NCI-H2227 (cell line): ENCODE results near the gene KTN1.

Experiments
- DNase-seq: peaks from one replicate; lab custom pipeline; 2025; ENCODE audit not compliant: unreplicated experiment; lab: John Stamatoyannopoulos, UW

The KTN1 gene

DNA sequence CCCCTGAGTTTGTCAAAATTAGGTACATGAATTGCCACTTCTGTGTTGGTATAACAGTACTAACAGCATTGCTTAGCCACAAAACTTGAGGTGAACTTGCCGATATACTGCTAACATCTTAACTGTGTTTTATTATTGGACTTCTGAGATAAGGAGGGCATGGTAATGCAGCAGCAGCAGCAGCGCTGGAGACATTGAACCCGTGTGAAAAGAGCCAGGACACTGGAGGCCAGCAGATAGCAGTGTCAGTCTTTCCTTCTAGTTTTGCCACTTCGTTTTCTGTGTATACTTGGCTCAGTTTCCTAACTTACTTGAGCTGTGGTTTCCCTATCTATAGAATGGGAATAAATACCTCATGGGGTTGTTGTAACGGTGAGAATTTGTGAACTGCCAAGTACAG, 82.7 kb downstream of the KTN1 start:
- DNase-seq, result no peak

DNA sequence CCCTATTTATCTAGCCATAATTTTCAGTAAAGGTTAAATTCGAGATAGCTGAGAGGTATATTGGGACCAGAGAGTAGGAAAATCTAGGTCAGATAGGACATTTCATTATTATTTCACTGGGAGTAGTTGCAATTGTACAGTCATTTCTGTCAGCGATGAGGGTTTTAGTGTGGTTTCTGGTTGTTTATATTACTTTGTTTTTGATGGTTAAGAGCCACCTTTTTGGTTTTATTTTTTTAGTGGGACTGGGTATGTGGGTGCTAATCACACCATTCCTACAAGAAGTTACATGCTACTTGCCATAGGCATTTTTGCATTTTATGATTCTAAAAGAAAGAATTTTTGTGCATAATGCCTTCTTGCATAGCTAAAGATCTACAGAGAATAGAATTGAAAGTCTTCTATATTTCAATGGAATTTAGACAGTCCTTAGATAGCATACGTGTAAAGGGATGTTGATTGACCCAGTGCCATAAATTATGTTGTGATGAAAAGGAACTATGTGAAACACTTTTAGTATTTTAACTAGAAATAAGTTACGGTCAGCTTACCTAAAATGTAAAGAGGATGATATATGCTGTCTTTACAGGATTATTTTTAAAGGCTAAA, 85.2 kb downstream of the KTN1 start:
- no peak for DNase-seq

DNA sequence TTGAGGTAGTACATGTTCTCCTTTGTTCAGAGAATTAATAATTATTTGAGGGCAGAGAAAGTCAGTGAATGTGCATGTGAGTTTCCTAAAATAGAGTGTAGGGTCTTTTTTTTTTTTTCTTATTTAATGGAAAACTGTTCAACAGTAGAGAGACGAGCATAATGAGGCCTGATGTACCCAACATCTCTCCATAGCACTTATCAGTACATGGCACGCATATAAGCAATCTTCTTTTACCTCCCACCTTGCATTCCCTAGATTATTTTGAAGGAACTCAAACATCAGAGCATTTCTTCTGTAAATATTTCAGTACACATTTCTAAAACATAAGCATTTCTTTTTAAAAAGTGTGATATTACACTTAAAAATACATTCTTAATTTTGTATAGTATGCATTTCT, 87.8 kb downstream of the KTN1 start:
- DNase-seq, result no peak

DNA sequence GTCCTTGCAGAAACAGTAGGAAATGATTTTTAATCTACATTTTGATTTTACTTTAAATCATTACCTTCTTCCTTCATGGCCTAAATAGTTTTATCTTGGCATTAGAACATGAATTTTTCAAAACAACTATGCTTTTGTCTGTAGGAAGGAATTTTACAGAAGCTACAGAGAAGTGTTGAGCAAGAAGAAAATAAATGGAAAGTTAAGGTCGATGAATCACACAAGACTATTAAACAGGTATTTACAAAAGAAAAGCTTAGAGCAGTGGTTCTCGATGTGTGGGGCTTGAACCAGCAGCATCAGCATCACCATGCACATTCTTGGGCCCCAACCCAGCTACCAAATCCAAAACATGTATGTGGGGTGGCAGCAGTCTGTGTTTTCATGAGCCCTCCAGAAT, 91.6 kb downstream of the KTN1 start:
- DNase-seq, result no peak

DNA sequence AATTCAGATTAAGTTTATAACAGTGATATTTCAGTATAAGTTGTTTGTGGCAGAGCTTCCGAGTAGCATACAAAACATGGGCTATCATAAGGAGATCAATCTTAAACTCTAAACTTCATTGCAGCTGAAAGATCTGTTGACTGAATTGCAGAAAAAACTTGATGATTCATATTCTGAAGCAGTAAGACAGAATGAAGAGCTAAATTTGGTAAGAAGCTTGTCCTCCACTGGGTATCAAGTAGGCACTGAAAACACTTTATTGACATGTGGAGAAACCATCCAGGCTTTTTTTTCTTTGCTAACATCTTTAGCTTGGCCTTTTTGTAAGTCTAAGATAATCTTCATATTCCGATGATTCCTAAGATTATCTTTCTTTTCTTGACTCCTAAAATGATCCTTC, 93.0 kb downstream of the KTN1 start:
- DNase-seq, result no peak

DNA sequence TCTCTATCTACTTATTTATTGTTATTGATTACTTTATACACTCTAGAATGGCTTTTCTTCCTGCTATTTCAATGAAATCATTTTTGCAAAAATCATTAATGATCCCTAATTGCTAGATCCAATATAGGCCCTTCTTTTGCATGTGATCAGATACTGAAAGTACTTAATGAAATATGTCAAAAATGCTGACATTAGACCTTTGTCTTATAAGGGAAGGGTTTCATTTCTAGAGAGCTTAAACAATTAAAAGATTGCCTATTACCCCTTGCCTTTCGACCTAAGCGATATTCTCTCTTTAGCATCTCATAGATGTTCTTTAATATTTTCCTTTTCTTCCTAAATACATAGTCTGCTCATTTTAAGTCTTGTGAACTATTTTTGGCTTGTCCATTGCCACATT, 101.1 kb downstream of the KTN1 start:
- DNase-seq, result no peak

DNA sequence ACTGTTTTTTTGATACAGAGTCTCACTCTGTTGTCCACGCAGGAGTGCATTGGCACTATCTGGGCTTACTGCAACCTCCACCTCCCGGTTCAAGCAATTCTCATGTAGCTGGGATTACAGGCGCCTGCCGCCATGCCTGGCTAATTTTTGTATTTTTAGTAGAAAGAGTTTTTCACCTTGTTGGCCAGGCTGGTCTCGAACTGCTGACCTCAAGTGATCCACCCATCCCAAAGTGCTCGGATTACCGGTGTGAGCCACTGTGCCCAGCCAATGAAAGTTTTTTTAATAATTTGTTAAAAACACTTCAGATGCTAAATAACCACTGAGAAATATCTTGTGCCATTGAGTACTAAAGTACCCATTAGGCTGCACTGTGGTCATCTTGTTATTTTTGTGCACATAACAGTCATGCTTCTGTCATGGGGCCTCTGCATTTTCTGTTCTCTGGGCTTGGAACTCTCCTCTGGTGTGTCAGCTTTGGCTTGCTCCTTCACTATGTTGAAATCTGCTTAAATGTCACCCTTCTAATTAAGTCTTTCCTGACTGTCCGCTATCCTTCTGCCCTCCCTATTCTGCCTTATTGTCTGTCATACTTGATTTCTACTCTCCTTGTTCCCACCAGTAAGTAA, 105.1 kb downstream of the KTN1 start:
- DNase-seq, result no peak

DNA sequence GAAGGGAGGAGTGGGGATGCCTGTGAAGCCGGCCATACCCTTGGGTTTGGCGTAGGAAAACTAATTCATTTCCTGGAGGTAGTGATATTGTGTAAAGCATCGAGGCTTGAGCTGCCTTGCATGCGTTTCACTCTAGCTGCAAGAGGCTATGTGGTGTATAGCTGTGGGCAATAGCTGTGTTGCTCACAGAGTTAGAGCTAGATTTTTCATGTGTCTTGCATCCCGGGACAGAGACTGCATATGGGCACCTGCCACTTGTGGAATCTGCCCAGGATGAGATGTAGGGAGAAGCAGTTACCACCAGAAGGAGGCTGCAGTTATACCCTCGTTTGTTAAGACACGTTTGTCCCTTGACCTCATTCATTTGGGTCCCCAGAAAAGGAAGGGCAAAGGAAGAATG, 106.7 kb downstream of the KTN1 start:
- no peak for DNase-seq

DNA sequence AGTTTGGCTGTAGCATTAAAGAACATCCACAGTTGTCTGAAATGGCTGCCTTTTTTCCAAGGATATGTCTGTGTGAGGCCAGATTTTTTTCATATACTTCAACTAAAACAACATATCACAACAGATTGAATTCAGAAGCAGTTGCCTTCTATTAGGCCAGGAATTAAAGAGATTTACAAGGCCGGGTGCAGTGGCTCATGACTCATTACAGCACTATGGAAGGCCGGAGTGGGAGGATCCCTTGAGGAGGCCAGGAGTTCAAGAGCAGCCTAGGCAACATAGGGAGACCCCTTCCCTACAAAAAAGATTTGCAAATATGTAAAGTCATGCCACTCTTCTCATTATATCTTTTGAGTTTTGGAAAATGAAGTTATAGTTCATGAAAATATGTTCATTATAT, 108.6 kb downstream of the KTN1 start:
- no peak for DNase-seq

DNA sequence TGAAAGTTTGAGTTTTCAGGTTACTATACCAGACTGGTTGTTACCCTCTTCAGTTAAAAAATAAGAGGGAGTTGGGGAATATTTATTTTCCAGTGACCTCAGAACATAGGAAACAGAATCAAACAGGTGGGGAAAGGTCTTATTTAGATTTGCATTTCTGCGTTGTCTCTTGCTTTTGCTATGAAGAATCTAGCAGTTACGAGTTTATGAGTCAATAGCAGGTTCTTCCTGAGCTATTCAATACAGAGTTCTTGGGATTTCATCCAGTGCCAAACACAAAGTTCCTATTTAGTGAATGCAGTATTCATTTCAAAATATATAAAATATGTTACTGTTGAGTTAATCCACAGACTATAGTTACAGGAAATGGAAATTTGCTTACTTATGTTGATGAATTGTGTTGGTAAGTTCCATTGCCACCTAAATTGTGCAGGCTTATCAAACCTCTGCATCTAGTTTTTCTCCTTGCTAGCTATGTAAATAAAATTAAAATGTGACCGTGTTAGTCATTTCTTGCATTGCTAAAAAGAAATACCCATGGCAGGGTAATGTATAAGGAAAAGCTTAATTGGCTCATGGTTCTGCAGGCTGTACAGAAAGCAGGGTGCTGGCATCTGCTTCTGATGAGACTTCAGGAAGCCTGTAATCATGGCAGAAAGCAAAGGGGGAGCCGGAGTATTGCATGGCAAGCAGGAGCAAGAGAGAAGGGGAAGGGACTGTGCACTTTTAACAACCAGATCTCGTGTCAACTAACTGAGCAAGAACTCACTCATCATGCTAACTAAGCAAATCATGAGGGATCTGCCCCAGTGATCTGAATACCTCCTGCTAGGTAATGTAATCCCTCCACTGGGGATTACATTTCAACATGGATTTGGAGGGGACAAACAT, 110.2 kb downstream of the KTN1 start:
- DNase-seq, result no peak

DNA sequence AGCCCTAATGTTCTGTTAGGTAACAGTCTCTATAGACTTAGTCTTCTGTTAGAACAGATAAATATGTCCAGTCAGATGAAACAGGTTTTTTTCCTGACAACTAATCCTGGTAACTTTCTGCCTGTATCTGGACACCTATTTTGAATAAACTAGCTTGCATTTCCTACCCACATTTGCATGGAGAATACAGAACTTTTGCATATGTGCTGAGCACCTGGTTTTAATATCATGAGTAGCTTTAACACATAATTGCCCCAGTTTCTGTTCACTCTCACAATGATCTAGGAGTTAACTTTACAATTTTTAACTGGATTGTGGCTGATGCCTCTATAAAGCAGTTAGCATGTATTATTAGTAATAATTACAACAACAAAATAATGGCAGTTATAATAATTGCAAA, 111.7 kb downstream of the KTN1 start:
- no peak for DNase-seq

DNA sequence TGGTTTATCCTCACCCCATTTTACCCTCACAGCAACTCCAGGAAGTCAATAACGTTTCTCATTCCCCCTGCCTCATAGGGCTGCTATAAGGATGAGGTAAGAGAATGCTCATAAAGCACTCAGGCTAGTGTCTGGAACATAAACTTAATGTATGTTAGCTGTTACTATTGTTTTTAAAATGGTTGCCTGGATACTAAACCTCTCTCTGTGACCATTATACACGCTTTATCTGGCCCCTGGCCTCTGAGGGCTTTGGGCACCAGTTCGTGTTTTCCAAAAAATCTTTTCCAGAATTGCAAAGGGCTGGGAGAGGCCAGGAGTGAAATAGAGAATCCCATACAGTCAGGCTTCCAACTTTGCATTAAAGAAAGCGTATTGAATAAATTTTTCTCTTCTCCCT, 113.9 kb downstream of the KTN1 start:
- DNase-seq, result no peak

DNA sequence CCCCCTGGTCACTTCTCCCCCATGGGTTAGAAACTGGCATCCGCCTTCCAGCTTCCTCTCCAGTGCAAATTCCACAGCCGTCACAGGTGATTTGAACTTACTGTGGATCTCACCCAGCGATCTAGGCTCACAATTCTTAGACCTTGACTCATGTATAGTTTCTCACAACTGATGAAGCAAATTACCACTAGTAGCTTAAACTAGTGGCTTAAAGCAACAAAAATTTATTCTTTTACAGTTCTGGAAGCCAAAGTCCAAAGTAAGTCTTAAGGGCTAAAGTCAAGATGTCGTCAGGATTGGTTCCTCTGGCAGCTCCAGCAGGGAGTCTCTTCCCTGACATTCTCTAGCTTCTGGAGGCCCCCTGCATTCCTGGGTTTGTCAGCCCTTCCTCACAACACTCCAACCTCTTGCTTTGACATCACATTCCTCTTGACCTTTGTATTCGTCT, 117.4 kb downstream of the KTN1 start:
- DNase-seq, result no peak

DNA sequence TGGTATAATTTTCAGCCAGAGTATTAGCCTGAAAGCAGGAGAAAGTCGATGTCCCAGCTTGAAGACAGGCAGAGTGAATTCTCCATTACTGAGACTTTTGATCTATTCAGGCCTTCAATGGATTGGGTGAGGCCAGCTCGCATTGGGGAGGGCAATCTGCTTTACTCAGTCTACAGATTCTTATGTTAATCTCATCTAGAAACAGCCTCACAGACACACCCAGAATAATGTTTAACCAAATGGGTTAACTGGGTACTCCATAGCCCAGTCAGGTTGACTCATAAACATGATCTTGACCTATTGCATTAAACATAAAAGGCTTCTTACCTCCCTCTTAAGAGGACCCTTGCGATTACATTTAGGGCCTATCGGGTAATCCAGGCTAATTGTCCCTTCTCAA, 118.0 kb downstream of the KTN1 start:
- no peak for DNase-seq

DNA sequence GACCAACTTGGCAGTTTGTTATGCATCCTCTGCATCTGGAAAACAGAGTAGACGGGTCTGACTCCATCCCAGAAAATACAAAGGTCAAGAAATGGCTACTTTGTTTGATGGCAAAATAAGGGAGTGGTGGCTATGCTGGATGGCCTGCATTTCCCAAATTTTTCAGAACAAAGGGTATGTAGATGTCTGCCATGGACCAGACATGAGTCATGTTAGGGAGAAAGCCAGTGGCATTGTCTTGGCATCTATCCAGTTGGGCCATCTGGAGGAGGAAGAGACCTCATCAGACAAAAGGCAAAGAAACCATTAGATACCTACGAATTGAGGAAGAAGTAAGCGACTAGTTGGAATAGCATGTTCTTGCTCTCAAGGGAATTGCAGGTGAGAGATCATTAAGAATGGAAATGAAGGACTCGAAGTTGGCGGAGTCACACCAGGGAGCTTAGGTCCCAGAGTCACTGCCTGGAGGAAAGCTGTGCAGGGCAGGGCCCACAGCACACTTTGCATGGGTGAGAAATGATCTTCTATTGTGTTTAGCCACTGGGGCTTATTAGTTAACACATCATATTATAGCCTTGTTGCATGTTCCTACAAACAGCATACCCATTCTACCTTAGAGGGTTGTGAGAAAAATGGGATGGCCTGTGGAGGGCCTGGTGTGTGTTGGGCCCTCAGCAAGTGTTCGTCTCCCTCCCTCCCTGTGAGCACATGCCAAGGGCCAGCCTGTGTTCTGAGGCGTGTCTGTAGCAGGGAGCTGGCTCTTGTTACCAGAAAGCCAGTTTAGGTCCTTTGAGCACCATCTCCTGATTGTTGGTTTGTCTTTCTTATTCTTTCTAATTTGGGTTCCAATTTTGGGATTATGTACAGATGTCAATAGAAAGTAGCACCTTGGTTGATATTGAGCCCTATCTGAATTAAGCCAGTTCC, 119.4 kb downstream of the KTN1 start:
- DNase-seq, result no peak

DNA sequence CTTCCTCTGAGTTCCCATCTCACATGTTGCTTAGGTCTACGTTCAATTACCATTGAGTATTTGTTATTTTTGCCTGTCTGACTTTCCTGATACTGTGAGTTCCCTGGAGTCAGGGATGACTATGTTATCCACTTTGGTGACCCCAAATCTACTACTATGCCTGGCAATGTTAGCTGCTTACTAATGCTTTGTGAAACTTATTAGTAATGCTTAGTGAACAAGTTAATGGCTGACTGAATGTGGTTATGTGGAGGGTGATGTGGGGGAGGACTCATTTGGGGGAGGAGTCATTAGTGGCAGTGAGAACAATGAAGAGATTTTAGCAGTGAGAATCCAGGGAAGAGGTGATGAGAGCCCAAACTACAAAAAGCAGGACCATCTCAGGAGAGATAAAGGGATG, 121.6 kb downstream of the KTN1 start:
- DNase-seq, result no peak

DNA sequence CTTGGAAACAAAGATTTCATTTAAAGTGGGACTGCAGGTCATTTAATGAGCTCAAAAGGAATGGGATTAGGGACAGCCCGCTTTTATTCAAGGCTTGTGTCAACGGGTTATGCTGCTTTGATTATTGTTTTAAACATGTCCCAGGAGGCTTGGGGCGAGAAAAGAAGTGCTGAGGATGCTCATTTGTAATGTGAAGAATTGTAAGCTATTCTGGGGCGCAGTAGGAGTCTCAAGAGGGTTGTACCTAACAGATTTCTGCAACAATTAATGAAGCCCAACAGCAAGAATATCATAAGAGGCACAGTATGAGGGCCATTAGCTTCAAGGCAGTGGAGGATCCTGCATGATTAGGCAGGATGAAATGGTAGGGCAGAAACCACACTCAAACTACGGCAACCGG, 122.5 kb downstream of the KTN1 start:
- DNase-seq, result peak; percentile 35

DNA sequence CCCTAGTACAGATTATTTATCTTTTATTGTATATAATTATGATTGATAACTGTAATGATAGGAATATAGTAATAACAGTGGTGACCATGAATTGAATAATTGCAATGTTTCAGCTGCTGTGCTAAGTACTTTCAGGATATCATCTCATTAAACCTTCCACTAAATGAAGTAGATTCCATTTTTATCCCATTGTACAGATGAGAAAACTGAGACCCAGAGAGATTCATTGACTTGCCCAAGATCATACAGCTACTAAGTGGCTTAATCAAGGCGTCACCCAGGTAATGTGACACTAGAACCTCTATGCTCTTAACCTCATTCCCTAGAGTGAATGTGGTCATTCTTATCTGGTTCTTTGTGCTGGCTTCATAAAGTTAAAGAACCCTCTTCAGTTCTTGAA, 124.6 kb downstream of the KTN1 start:
- DNase-seq, result no peak

DNA sequence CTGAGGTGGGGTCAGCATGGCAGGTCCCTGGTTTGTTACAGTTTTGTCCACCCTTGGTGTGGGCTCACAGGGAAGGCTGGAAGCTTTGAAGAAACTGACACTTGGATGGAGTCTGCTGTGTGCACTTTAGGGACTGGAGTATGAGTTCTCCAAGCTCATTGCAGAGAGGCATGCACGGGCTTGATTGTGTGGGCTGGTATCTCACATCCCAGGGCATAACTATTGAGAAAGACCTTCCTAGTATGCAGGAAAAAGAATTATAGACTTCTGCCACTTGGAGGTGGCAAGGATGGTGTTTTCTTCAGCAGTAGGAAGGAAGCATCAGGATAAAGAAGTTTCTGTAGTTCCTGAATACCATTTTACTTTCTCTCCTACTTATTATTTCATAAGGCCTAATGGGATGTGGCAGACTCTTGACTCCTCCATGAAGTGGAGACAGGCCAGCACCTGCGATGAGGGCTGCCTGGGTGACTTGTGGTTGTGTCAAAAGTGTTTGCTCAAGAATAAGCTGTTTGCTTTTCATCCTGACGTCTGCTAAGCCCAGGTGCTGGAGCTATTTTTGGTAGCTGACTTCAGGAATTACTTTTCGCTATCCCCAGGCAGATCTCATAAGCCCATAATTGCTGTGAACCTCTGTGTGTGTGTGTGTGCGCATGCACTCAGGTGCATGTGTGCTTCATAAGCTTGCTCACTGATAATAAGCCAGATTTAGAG, 125.8 kb downstream of the KTN1 start:
- peak; percentile 82 for DNase-seq

DNA sequence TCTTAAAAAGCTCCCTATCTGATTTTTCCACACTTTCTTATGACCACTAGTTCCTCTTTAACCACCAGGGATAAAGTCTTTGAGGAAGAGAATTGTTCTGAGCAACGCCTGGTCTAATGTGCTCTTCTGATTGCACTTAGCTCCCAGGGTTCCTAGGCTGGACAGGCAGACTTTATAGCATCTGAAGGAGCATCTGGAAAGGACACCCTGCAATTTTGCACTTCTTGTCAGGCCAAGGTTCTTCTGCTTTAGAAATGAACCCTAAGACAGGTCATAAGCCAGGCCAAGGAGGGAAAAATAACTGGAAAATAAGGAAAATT, 126.3 kb downstream of the KTN1 start:
- no peak for DNase-seq

DNA sequence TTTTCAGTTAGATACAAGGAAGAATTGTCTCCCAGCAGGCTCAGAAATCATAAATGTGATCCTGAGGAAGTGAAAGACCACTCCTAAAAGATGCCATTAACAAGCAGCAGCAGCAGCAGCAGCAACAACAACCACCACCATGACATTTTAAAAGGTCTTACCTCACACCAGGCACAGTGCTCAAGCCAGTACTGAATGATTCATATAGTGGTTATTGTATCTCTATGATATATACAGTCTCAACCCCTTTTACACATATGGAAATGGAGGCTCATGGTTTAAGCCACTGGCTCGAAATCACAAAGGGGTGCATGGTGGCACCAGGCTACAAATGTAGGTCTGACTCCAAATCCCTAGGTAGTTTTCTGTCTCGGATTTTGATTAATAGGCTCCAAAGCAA, 126.9 kb downstream of the KTN1 start:
- DNase-seq, result no peak
